BJ (cell line): ENCODE data around the gene MAP4K1. TPM values are rescaled to one million over a fixed set of nuclear protein-coding genes. Genes with fewer than 3 reads are reported as not detected.

Experiments
- CTCF ChIA-PET: fragments of 350-600 bp; formaldehyde crosslinking; extraction: SDS; loops from one replicate; lab custom pipeline; 2021; ENCODE audit warnings: antibody characterized with exemption, inconsistent platforms; lab: Yijun Ruan, JAX
- POLR2A ChIA-PET: fragments of 300-600 bp; sonication (Branson Sonifier 250); formaldehyde crosslinking; extraction: SDS; loops from one replicate; lab custom pipeline; 2021; ENCODE audit warnings: antibody characterized with exemption; lab: Charles Lee
- DNase-seq: peaks from one replicate; pipeline ENCODE4 v3.0.0-alpha.2; 2011; ENCODE audit warnings: low read depth
- H3K27me3 ChIP-seq: 2 replicates; pipeline ENCODE4 v1.6.0; 2011; ENCODE audit warnings: low read length; ENCODE audit not compliant: control insufficient read depth, insufficient read depth
- H3K36me3 ChIP-seq: 2 replicates; pipeline ENCODE4 v1.5.1; 2011; ENCODE audit warnings: low read length; ENCODE audit not compliant: control insufficient read depth, insufficient read depth
- H3K4me3 ChIP-seq: 2 replicates; pipeline ENCODE4 v1.5.1; 2011; ENCODE audit warnings: low read depth, mild to moderate bottlenecking, control low read depth, low read length
- polyA minus RNA-seq: library from RNA; depleted of rRNA, polyadenylated mRNA; stranded (reverse); fragments of >200 nt; gene quantifications from 2 replicates; pipeline ENCODE4 v1.2.3, GENCODE V29; 2011; rRNA and poly(A)+ RNA removed
- polyA plus RNA-seq: library from polyadenylated mRNA; depleted of rRNA; stranded (reverse); fragments of >200 nt; gene quantifications from 2 replicates; pipeline ENCODE4 v1.2.3, GENCODE V29; 2011; rRNA removed
- TF ChIP-seq, protein P1 (sequence below): IDR thresholded peaks from 2 replicates; pipeline ENCODE4 v1.5.1; 2011; ENCODE audit warnings: low read depth, mild to moderate bottlenecking, control low read depth, inconsistent platforms, low read length, moderate library complexity; ENCODE audit not compliant: insufficient read depth

The MAP4K1 gene
- polyA plus RNA-seq: 0.18 and 0.25 TPM in 2 replicates
- not detected in 2 replicates for polyA minus RNA-seq

DNA sequence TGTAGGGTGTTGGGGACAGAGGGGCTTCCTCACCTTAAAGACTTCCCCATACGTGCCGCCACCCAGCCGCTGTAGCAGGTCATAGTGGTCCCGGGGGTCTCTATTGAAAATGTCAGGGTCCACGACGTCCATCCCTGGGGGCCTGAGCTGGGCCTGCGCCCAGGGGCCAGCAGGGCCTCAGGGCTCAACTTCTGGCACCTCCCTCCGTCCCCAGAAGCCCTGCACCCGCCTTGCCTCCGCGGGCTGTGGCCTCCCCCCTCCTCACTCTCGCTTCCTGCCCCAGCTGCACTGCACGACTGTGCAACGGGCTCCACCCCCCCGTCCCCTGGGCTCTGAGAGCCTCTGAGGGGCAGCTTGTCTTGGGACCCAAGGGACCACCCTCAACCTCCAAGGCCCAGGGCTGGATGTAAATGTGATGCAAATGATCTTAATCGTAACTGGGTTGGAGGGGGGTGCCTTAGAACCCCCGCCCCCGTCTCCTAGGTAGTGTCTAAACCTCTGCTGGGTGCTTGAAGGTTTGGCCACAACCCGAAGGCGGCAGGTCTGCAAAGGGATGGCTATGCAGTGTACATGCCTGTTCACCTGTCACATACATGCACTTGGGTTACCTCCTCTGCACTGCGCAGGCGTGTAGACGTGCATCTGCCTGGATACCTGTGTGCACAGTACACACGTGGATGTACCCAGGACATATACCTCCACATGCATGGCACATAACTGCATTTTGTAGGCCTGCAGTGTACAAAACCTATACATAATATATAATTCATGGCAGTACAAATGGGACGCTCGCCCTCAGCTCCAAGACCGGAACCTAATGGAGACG is at the start of gene MAP4K1:
Gene MAP4K1, minus strand, starts transcription at position 190 of the 826 bp plus-strand sequence. Its CDS starts 58 bp downstream, at position 132.
- Histone ChIP-seq H3K27me3 (no peaks in the 10 kb centered on the region), H3K36me3 (peaks cover 7% of the 10 kb centered on the region), H3K4me3 (peak within 1 kb of the TSS; percentile 92)
- POLR2A ChIA-PET: interaction anchor here (0.5 to 1.1 kb wide), 2 partner anchors 29 to 41 kb away, joined by 5 read pairs; partner anchors contain the start of gene ACTN4
- DNase-seq: no peak
- TF ChIP-seq, protein P1, sequence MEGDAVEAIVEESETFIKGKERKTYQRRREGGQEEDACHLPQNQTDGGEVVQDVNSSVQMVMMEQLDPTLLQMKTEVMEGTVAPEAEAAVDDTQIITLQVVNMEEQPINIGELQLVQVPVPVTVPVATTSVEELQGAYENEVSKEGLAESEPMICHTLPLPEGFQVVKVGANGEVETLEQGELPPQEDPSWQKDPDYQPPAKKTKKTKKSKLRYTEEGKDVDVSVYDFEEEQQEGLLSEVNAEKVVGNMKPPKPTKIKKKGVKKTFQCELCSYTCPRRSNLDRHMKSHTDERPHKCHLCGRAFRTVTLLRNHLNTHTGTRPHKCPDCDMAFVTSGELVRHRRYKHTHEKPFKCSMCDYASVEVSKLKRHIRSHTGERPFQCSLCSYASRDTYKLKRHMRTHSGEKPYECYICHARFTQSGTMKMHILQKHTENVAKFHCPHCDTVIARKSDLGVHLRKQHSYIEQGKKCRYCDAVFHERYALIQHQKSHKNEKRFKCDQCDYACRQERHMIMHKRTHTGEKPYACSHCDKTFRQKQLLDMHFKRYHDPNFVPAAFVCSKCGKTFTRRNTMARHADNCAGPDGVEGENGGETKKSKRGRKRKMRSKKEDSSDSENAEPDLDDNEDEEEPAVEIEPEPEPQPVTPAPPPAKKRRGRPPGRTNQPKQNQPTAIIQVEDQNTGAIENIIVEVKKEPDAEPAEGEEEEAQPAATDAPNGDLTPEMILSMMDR: no peak
- CTCF ChIA-PET: interaction anchor here (1.0 to 2.1 kb wide), 6 partner anchors 14 to 312 kb away, joined by 3 to 13 read pairs (median 4); partner anchors contain the start of genes FAM98C, MRPS12 and SARS2

DNA sequence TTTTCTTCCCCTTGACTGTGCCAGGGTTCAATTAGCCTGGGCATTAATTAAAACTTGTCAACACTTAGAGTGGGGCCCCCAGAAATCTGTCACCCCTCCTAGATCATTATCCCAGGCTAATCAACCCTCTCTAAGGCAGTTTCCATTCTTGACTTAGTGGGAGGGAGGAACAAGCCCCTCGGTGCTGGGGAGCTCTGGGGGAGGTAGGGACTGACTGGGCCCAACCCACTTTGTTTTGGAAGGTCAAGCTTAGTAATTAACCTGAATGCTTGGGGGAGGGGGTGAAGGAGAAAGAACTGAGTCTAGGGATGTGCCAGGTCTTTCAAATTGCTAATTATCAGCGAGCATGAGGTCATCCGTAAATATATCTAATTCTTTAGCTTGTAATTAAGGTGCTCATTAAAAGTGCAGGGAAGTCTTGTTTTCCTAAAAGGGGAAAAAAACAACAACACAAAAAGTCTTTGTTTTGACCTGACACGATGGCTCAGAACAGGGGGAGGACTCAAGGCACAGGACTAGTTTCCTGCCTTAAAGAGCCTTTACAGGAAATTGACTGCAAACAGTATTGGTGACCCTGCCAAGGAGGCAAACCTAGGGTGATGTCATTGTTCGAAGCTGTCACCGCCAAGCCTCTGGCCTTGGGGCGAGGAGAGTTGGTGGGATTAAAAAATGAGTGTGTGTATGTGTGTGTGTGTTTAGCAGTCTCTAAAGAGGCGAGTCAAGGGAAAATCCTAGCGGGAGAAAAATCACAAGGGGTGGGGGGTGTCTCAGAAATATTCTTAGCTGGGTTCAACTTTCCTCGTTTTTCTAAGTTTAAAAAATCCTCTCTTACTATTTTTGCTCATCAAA is 49.1 kb upstream of the MAP4K1 start:
- H3K36me3 ChIP-seq: no peaks in the 10 kb centered on the region
- CTCF ChIA-PET: interaction anchor here (0.9 to 1.1 kb wide), 3 partner anchors 18 to 33 kb away, joined by 3 to 5 read pairs (median 3); no protein-coding TSS in a partner anchor
- H3K27me3 ChIP-seq: no peaks in the 10 kb centered on the region
- TF ChIP-seq, protein P1: no peak
- DNase-seq: no peak
- POLR2A ChIA-PET: interaction anchor here (0.6 kb wide), 1 partner anchor 24 kb away, joined by 17 read pairs; no protein-coding TSS in a partner anchor
- no peak overlapping the region for H3K4me3 ChIP-seq

DNA sequence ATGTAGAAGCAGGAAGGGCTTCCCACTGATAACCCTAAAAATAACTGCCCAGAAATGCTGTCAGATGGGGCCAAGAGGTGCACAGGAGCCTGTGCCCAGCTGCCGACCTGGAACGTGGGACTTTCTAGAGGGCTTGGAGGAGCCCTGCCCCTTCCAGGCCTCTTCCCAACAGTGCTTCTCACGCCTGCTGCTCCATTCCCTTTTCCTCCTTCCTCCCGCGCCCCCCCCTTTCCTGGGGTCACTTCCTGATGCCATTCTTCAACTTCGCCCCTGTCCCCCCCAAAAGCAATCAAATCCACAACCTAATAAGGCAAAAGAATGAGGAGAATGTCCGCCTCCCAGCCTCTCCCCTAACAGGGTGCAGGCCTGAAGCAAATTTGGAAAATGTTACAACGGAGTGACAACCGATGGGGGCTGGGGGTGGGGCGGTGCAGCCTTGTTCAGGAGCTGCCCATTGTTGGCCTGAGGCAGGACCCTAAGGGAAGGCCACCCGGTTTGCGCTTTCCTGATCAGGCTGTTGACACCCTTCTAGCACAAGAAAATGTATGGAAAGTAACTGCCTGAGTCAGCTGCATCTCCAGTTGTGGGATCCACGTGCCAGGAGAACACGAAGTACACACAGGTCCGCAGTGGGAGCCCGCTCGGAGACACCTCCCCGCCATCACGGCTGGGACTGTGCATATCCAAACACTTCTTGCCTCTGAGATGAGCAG is 48.4 kb upstream of the MAP4K1 start:
- H3K4me3 ChIP-seq: no peak overlapping the region
- H3K36me3 ChIP-seq: no peaks in the 10 kb centered on the region
- POLR2A ChIA-PET: no interaction called here
- peak; percentile 65 for DNase-seq
- TF ChIP-seq, protein P1: no peak
- H3K27me3 ChIP-seq: no peaks in the 10 kb centered on the region
- CTCF ChIA-PET: interaction anchor here (0.9 to 1.1 kb wide), 3 partner anchors 19 to 32 kb away, joined by 3 to 5 read pairs (median 3); no protein-coding TSS in a partner anchor

DNA sequence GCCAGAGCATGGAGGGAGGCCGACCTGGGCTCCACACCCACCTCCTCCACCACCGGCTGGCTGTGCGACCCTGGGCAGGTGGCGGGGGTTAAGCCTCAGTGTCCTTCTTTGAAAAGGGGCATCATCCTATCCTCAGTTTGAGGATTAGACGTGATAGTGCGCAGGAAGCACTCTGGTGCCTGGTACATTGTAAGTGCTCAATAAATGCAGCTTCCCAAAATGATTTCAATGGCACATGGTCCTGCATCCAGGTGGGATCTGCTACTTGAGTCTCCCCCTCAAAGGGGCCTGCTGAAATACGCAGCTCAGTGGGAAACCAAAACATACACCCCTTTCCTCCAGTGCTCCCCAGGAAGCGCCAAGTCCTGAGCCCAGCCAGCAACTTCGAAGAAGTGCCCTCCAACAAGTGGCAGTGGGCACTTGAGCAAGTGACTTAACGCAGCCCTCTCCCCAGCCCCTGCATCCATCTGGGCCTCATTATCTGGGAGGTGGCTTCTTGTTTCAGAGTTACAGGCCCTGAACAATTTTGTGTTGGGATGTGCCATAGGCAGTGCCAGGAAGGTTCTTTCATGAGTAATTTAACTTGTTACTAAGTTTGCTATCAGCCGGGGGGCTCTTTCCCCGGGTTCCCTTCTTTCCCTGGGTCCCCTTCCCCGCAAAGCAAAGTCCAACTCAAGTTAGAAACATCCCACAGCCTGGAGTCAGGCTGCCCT is 47.6 kb upstream of the MAP4K1 start:
- DNase-seq: no peak
- ChIA-PET POLR2A (no interaction called here), CTCF (interaction anchor here (1.3 kb wide), 1 partner anchor 31 kb away, joined by 3 read pairs; no protein-coding TSS in a partner anchor)
- Histone ChIP-seq H3K27me3 (no peaks in the 10 kb centered on the region), H3K4me3 (no peak overlapping the region), H3K36me3 (no peaks in the 10 kb centered on the region)
- TF ChIP-seq, protein P1: no peak
